ENCODE measurements around the gene SLC46A3. TPM values are rescaled to one million over a fixed set of nuclear protein-coding genes. Genes with fewer than 3 reads are reported as not detected.

SLC46A3 gene
- total RNA-seq (2022; extraction: Qiagen RNA extraction), result 1.4 to 2.4 TPM (median 2.1 TPM) in 5 replicates

DNA sequence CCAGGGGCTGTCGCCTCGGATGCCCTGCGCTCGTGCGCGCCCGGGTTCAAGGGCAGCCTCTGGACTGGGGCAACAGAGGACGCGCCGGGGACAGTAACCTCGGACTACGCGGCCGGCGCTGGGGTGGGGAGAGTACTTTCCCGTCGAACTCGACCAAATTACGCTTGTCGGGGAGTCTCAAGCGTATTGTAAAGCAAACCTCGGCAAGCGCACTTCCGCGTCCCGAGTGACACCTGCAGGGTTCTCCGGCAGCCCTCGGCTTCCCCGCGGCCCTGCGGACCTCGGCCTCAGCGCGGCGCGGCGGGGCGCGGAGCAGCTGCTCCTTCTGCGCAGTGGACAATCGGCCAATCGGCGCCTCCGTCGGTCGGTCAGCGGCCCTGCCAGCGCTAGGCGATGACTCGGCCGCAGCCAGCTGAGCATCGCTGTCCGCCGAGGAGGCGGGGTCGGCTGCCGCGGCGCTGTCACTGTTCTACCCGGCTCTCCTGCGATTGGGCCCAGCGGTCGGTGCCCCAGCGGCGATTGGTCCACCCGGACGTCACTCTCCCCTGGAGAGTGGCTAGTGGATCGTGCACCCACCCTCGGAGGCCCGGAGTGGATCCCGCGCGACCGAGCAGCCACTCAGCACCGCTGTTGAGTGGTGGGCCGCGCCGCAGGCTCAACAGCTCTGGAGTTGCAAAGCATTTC lies at the start of gene SLC46A3:
TSS of gene SLC46A3 (minus strand) at position 428 of the 684 bp plus-strand sequence. CDS start 972 bp downstream, outside the sequence.

GRCh38 chr13:28658796-28659620 lies 59.8 kb downstream of the SLC46A3 start, which contains the start of gene POMP:
TSS of gene POMP (plus strand) at chr13:28659130. CDS start at chr13:28659185, 55 bp downstream.

Other genes starting within 250 kb of the SLC46A3 start
- 0.02 to 0.12 TPM (median 0.07 TPM) in 3 of 5 replicates, not detected in the others for gene FLT1, start 223.8 kb downstream of the SLC46A3 start, total RNA-seq (2022; extraction: Qiagen RNA extraction)
- 105 to 142 TPM (median 119 TPM) in 5 replicates for gene POMP, start 59.8 kb downstream of the SLC46A3 start, total RNA-seq (2022; extraction: Qiagen RNA extraction)
- gene MTUS2, start 101.4 kb upstream of the SLC46A3 start, total RNA-seq (2022; extraction: Qiagen RNA extraction), result 0.01 TPM in 2 of 5 replicates, not detected in the others

All from A549 treated with dexamethasone at 1 μM for 4 hours (cell line).